Activated CD4-positive, alpha-beta T cell treated with anti-CD3 and anti-CD28 coated beads, Interleukin-2, amount 10 ng/mL, durations not matched to agents 24 days and 14 days (primary cell): ENCODE results near the gene C3orf33. TPM values are rescaled to one million over a fixed set of nuclear protein-coding genes. Genes with fewer than 3 reads are reported as not detected.

Experiments used
- DNase-seq: peaks from one replicate; pipeline ENCODE4 v3.0.0; 2022
- H3K27ac Mint-ChIP-seq: one replicate; pipeline ENCODE4 v1.8.0; 2022; ENCODE audit warnings: mild to moderate bottlenecking, mixed read lengths
- H3K27me3 Mint-ChIP-seq: one replicate; pipeline ENCODE4 v1.8.0; 2022; ENCODE audit warnings: mixed read lengths
- H3K36me3 Mint-ChIP-seq: one replicate; pipeline ENCODE4 v1.8.0; 2022; ENCODE audit warnings: low read depth, mild to moderate bottlenecking, mixed read lengths
- H3K4me1 Mint-ChIP-seq: one replicate; pipeline ENCODE4 v1.8.0; 2021; ENCODE audit warnings: mixed read lengths
- H3K4me3 Mint-ChIP-seq: one replicate; pipeline ENCODE4 v1.8.0; 2022; ENCODE audit warnings: mild to moderate bottlenecking, moderate library complexity, mixed read lengths
- H3K9me3 Mint-ChIP-seq: one replicate; pipeline ENCODE4 v1.8.0; 2021; ENCODE audit warnings: mixed read lengths
- intact Hi-C: fragments of 100-400 bp; cut with micrococcal nuclease; formaldehyde crosslinking; loops from one replicate; pipeline ENCODE4 v1.15.1; 2023
- total RNA-seq: library from RNA; stranded (reverse); gene quantifications from 2 replicates; pipeline ENCODE4 v1.2.3, GENCODE V29; 2022

Gene C3orf33
- total RNA-seq, 1 donor from 2014 or later, result 1.6 TPM

DNA sequence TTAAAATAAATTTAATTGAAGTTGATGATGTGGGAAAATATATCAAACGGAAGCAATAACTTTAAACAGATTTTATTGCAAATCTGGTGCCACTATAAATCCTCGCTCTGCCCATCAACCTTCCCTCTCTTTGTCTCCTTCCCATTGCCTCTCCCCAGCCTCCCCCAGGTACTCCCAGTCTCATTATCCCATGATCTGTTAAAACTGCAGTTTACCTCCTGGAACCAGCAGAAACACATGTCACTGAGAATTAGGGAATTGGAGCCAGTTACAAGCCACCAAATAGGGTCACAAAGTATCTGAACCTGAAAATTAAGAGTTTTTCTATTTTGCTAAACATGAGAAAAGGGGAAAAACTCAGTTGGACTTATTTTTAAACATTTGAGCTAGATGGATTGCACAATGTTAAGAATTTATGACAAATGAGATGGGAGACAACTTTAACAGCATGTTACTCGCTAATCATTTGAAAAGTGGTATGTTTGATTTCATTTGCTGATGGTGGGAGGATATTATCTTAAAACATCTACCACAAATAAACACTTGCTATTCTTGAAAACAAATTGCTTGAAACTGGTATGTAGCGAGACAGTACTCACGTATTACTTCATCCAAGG lies 63.6 kb downstream of the C3orf33 start:
- H3K27ac Mint-ChIP-seq, result no peak overlapping the region
- DNase-seq, result no peak
- H3K4me3 Mint-ChIP-seq, result peak overlapping the region; percentile 4
- H3K36me3 Mint-ChIP-seq, result no peaks in the 10 kb centered on the region
- H3K9me3 Mint-ChIP-seq, result no peaks in the 10 kb centered on the region
- peaks cover 20% of the 10 kb centered on the region for H3K4me1 Mint-ChIP-seq
- intact Hi-C loops, result no loop called here
- H3K27me3 Mint-ChIP-seq, result peaks cover 65% of the 10 kb centered on the region

DNA sequence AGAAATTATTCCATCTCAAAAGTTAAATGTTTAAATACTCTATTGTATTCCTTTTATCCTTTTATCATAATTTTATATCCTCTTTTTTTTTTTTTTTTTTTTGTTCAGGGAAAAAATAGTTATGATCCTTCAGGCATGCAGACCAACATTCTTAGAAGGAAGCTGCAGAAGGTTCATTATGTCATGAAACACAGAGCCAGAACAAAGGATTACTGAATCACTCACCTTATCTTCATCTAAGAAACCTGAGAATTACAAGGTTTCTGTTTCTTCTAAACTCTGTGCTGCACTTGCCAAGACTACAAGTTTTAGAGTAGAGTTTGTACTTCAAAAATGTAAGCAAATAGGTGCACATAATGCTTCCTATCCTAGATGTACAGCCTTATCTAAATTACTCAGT lies 64.5 kb downstream of the C3orf33 start:
- Mint-ChIP-seq H3K27ac (no peak overlapping the region), H3K4me3 (no peak overlapping the region), H3K36me3 (no peaks in the 10 kb centered on the region), H3K9me3 (no peaks in the 10 kb centered on the region), H3K27me3 (peaks cover 60% of the 10 kb centered on the region), H3K4me1 (peaks cover 20% of the 10 kb centered on the region)
- DNase-seq, result no peak
- intact Hi-C loops, result no loop called here

DNA sequence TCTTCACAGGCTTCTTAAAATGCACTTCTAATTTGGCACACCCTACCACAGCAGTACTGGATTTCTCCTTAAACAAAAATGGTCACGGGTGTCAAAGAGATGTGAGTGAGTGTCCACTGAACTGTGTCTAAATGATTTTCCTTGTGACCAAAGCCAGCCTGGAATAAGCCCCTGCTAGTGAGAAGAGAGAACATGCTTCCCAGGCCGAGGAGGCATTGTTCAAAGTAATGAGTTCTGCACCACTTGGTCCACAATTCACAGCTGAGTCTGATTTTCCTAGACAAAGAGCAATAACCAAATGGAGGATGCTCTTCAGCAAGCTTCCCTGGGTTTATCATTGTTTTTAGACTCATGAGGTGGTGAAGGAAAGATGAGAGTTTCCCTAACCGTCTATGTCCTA lies 65.0 kb downstream of the C3orf33 start:
- no peaks in the 10 kb centered on the region for H3K36me3 Mint-ChIP-seq
- peaks cover 20% of the 10 kb centered on the region for H3K4me1 Mint-ChIP-seq
- H3K9me3 Mint-ChIP-seq, result no peaks in the 10 kb centered on the region
- intact Hi-C loops, result no loop called here
- H3K27me3 Mint-ChIP-seq, result peaks cover 55% of the 10 kb centered on the region
- H3K4me3 Mint-ChIP-seq, result no peak overlapping the region
- no peak overlapping the region for H3K27ac Mint-ChIP-seq
- DNase-seq, result peak; percentile 25

DNA sequence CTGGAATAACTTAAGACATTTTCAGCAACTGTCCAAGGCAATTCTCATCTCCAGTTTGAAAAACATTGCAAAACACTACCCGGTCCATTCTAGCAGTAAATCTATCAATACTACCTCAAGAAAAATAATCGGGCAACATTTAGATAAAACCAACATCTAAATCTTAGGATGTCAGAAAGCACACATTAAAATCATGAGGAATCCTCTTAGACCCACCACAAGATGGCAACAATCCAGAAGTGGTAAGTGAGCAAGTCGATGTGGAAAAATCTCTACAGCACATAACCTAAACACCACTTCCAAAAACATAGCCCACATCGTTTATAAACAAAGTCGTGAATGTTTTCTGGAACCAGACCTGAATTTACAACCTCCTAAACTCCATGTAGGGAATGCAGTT lies 66.9 kb downstream of the C3orf33 start:
- intact Hi-C loops, result no loop called here
- no peaks in the 10 kb centered on the region for H3K36me3 Mint-ChIP-seq
- H3K27me3 Mint-ChIP-seq, result peaks cover 41% of the 10 kb centered on the region
- no peaks in the 10 kb centered on the region for H3K9me3 Mint-ChIP-seq
- no peak overlapping the region for H3K27ac Mint-ChIP-seq
- H3K4me1 Mint-ChIP-seq, result peaks cover 6% of the 10 kb centered on the region
- peak; percentile 49 for DNase-seq
- no peak overlapping the region for H3K4me3 Mint-ChIP-seq

DNA sequence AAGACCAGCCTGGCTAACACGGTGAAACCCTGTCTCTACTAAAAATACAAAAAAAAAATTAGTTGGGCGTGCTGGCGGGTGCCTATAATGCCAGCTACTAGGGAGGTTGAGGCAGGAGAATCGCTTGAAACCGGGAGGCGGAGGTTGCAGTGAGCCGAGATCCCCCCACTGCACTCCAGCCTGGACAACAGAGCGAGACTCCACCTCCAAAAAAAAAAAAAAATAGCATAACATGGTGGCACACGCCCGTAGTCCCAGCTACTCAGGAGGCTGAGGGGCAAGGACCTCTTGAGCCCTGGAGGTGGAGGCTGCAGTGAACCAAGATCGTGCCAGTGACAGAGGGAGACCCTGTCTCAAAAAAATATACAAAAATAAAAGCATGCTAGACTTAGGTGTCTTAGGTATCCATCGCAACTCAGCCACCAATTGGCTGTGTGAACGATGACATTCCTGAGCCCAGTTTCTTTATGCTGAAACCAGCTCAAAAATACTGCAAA lies 67.5 kb downstream of the C3orf33 start:
- no peaks in the 10 kb centered on the region for H3K36me3 Mint-ChIP-seq
- H3K9me3 Mint-ChIP-seq, result no peaks in the 10 kb centered on the region
- intact Hi-C loops, result no loop called here
- no peak overlapping the region for H3K27ac Mint-ChIP-seq
- no peak overlapping the region for H3K4me3 Mint-ChIP-seq
- peaks cover 3% of the 10 kb centered on the region for H3K4me1 Mint-ChIP-seq
- peaks cover 38% of the 10 kb centered on the region for H3K27me3 Mint-ChIP-seq
- peak; percentile 9 for DNase-seq

DNA sequence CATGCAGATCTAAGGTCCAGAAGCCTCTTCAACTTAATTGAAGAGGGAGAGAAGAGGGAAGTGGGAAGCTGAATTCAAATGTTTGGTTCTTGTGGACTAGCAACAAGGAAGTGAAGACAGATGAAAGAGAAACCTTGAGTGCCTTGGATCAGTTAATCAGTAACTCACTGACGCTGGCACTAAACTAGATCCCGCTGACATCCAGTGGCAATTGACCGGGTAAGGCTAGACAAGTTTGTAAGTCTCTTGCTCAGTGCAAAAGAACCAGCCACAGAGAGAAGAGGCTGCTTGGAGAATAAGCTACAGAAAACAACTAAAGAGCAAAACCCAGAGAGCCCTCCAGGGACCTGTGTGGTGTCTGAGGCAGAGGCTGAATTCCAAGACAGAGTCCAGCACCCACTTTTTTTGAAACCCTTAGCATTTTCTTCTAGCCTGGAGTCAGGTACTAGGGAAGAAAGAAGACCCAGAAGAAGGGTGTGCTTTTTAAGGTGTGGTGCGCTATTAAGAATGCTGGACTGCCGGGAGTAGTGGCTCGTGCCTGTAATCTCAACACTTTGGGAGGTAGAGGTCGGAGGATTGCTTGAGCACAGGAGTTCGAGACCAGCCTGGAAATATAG lies 68.1 kb downstream of the C3orf33 start:
- Mint-ChIP-seq H3K4me3 (no peak overlapping the region), H3K4me1 (peaks cover 2% of the 10 kb centered on the region), H3K27me3 (peaks cover 37% of the 10 kb centered on the region), H3K36me3 (no peaks in the 10 kb centered on the region), H3K27ac (no peak overlapping the region), H3K9me3 (no peaks in the 10 kb centered on the region)
- intact Hi-C loops, result no loop called here
- no peak for DNase-seq

DNA sequence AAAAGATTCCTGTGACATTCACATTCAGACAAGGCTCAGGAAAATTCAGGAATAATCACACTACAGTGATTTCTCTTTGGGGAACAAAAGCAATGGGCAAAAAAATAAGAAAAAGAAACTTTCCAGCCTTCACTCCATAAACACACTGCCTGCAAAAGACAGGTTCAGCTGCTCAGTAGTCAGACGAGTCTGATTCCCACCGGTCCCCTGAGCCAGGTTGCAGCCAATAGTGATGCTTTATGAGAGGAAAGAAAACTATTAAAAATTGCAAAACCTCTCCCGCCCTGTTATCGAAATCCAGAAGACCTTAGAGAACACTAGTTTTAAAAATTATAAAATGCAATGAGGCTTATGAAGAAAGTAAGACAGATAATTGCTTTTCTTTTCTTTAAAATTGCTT lies 69.7 kb downstream of the C3orf33 start:
- H3K4me3 Mint-ChIP-seq, result no peak overlapping the region
- H3K27ac Mint-ChIP-seq, result no peak overlapping the region
- no peaks in the 10 kb centered on the region for H3K36me3 Mint-ChIP-seq
- H3K27me3 Mint-ChIP-seq, result peaks cover 29% of the 10 kb centered on the region
- H3K9me3 Mint-ChIP-seq, result no peaks in the 10 kb centered on the region
- DNase-seq, result peak; percentile 17
- intact Hi-C loops, result no loop called here
- H3K4me1 Mint-ChIP-seq, result peaks cover 2% of the 10 kb centered on the region

DNA sequence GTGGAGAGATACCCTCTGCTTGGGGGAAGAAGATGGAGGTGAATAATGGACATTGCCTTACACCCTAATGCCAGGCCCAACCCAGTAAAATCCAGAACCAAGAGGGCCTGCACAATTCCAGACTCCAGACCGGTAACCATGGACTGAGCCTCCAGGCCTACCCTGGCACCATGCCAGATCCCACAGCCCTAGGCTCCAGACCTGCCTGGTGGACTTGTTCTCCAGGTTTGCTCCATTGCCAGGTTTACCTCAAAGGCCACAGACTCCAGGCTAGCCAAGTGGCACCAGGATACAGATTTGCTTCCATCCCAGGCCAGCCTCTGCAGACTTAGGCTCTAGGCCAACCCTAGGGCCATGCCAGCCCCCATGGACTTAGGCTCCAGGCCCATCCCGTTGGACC lies 75.2 kb downstream of the C3orf33 start:
- DNase-seq, result peak; percentile 30
- no peaks in the 10 kb centered on the region for H3K4me1 Mint-ChIP-seq
- no peak overlapping the region for H3K4me3 Mint-ChIP-seq
- H3K9me3 Mint-ChIP-seq, result no peaks in the 10 kb centered on the region
- intact Hi-C loops, result no loop called here
- no peak overlapping the region for H3K27ac Mint-ChIP-seq
- peaks cover 13% of the 10 kb centered on the region for H3K27me3 Mint-ChIP-seq
- H3K36me3 Mint-ChIP-seq, result no peaks in the 10 kb centered on the region

DNA sequence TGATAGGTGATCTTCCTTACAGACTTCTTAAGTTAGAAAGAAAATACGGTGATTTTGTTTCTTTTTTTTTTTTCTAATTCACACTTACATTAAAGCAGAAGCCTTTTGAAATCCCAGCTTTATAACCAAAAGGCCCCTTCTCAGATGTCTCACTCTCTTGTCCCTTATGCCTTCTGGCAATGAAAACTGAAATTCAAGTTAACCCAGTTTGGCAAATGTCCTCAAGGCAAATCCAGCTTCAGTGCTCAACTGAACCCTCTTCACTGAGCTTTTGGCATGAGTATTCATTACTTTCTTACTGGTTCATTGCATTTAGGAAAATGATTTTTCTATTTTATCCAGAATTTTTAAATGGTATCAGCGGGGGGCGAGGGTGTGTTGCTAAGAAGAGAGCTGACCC lies 78.2 kb downstream of the C3orf33 start:
- H3K27me3 Mint-ChIP-seq, result peaks cover 13% of the 10 kb centered on the region
- DNase-seq, result peak; percentile 19
- no peaks in the 10 kb centered on the region for H3K36me3 Mint-ChIP-seq
- no peak overlapping the region for H3K27ac Mint-ChIP-seq
- no peak overlapping the region for H3K4me3 Mint-ChIP-seq
- intact Hi-C loops, result no loop called here
- no peaks in the 10 kb centered on the region for H3K4me1 Mint-ChIP-seq
- no peaks in the 10 kb centered on the region for H3K9me3 Mint-ChIP-seq

DNA sequence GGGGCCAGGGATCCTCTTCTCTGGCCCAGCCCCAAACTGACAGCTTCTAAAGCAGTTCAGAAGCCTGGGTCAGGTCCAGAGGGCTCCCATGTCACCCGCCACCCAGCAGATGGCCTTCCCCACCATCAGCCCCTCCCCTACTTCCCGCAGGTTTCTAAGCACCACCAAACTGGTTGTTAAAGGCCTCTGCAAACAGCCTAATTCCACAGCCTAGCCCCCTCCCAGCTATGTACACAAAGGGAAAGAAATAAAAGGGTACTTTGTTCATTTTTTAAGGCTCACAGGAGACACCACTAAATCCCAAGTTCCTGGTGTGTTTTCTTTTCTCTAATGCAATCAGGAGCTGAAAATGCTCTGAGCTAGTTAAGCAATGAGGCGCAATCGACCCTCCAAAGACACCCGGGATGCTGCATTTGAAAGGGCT lies 91.8 kb downstream of the C3orf33 start:
- no peaks in the 10 kb centered on the region for H3K36me3 Mint-ChIP-seq
- no peak for DNase-seq
- no peaks in the 10 kb centered on the region for H3K4me1 Mint-ChIP-seq
- intact Hi-C loops, result no loop called here
- no peak overlapping the region for H3K4me3 Mint-ChIP-seq
- H3K27ac Mint-ChIP-seq, result no peak overlapping the region
- H3K9me3 Mint-ChIP-seq, result peaks cover 6% of the 10 kb centered on the region
- H3K27me3 Mint-ChIP-seq, result peaks cover 3% of the 10 kb centered on the region

Other genes starting within 250 kb of the C3orf33 start
- 0.38 TPM in 1 of 2 replicates, not detected in the other for gene PLCH1, start 61.2 kb downstream of the C3orf33 start, total RNA-seq
- gene SLC33A1, start 48.1 kb upstream of the C3orf33 start, total RNA-seq, result 27.4 and 28.0 TPM in 2 replicates
- gene GMPS, start 64.4 kb upstream of the C3orf33 start, total RNA-seq, result 150 and 151 TPM in 2 replicates